Sigmoid colon (tissue), 4 donors: ENCODE measurements around the gene ZNF362.

Experiments used
- EP300 ChIP-seq, 4 donors: sonication (generic); formaldehyde crosslinking; IDR thresholded peaks; one replicate each; pipeline ENCODE4 v1.6.1; 2017; ENCODE audit warnings: antibody characterized with exemption in 4 of 4
- POLR2A ChIP-seq, 2 donors: fragments of 450-650 bp; IDR thresholded peaks; one replicate each; pipeline ENCODE4 v1.6.1; 2016; ENCODE audit warnings: antibody characterized with exemption in 2 of 2, mild to moderate bottlenecking in 2 of 2, moderate library complexity in 2 of 2
- POLR2AphosphoS5 ChIP-seq, 4 donors: sonication (generic); formaldehyde crosslinking; IDR thresholded peaks; one replicate each; pipeline ENCODE4 v1.6.1; 2017; ENCODE audit warnings: antibody characterized with exemption in 4 of 4
- TF ChIP-seq, protein P1 (sequence below), 4 experiments: fragments of 450-650 bp in 3 of 4; fragments of 200-600 bp in 1 of 4; IDR thresholded peaks; one replicate each; pipeline ENCODE4 v1.5.1; 2016 to 2019; ENCODE audit warnings: antibody characterized with exemption in 4 of 4, mild to moderate bottlenecking in 3 of 4, moderate library complexity in 2 of 4

DNA sequence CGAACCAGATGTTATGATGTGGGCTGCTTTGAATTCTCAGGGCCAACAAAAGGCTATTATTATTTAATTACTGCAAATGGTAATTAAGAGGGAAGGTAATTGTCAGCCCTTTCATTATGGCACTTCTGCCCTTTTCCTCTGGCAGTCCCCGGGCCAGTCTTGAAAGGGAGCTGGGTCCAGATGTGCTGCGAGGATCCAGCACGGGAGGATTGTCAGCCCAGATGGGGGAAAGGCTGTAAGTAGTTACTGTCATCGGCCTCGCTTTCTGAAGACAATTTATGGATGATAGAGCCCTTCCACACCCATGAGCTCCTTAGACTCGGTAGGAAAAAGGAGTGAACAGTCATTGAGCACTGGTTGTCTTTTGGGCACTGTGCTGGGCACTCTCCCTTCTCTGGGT is 8.7 kb upstream of the ZNF362 start:
- TF ChIP-seq, protein P1, sequence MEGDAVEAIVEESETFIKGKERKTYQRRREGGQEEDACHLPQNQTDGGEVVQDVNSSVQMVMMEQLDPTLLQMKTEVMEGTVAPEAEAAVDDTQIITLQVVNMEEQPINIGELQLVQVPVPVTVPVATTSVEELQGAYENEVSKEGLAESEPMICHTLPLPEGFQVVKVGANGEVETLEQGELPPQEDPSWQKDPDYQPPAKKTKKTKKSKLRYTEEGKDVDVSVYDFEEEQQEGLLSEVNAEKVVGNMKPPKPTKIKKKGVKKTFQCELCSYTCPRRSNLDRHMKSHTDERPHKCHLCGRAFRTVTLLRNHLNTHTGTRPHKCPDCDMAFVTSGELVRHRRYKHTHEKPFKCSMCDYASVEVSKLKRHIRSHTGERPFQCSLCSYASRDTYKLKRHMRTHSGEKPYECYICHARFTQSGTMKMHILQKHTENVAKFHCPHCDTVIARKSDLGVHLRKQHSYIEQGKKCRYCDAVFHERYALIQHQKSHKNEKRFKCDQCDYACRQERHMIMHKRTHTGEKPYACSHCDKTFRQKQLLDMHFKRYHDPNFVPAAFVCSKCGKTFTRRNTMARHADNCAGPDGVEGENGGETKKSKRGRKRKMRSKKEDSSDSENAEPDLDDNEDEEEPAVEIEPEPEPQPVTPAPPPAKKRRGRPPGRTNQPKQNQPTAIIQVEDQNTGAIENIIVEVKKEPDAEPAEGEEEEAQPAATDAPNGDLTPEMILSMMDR (IDR thresholded peaks at IDR 0.05): no peak
- TF ChIP-seq POLR2A (IDR thresholded peaks at IDR 0.05) (no peak), EP300 (IDR thresholded peaks at IDR 0.05) (no peak), POLR2AphosphoS5 (IDR thresholded peaks at IDR 0.05) (no peak)
